BLaER1 (cell line): ENCODE results near the gene RNU7-1.

Source experiments
- H3K27ac ChIP-seq: shearing (Covaris generic); formaldehyde crosslinking; 2 replicates; pipeline ENCODE4 v1.8.1; 2022
- H3K27me3 ChIP-seq: shearing (Covaris generic); formaldehyde crosslinking; 2 replicates; pipeline ENCODE4 v1.8.1; 2022
- H3K36me3 ChIP-seq: shearing (Covaris generic); formaldehyde crosslinking; 2 replicates; pipeline ENCODE4 v1.8.1; 2022
- H3K4me1 ChIP-seq: shearing (Covaris generic); formaldehyde crosslinking; 2 replicates; pipeline ENCODE4 v1.8.1; 2022
- H3K4me2 ChIP-seq: shearing (Covaris generic); formaldehyde crosslinking; 2 replicates; pipeline ENCODE4 v1.8.1; 2022
- H3K4me3 ChIP-seq: shearing (Covaris generic); formaldehyde crosslinking; 2 replicates; pipeline ENCODE4 v1.8.1; 2022
- H3K9ac ChIP-seq: shearing (Covaris generic); formaldehyde crosslinking; 2 replicates; pipeline ENCODE4 v1.8.1; 2022
- H3K9me3 ChIP-seq: shearing (Covaris generic); formaldehyde crosslinking; 2 replicates; pipeline ENCODE4 v1.8.1; 2022
- H4K20me1 ChIP-seq: shearing (Covaris generic); formaldehyde crosslinking; 2 replicates; pipeline ENCODE4 v1.8.1; 2022
- Cebpa-rat ChIP-seq: shearing (Covaris generic); IDR thresholded peaks from 2 replicates; pipeline ENCODE4 v1.8.1; 2022

The RNU7-1 gene

DNA sequence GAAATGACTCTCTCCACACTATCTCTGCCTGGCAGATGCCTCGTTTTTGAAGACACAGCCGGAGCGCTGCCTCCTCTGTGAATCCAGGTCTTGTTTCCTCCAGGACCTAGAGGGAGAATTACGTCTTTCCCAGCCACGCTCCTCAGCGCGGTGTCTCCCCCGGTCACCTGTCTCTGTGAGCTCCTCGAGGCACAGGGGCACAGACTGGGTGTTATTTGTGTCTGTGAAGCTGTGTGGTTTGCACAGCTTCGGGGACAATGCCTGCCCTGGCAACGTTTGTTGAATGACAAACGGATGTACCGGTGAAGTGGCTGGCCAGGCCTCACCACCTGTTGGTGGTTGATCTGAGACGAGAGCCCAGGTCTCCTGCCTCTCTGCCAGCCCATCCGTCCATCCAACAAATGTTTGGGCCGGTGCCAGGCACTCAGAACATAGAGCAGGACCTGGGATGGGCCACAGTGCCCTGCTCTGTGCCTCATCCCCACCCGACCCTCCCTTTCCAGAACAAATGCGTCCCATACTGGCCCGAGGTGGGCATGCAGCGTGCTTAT is 13.6 kb downstream of the RNU7-1 start:
- no peak for TF ChIP-seq Cebpa-rat
- Histone ChIP-seq H3K27me3 (no peaks in the 10 kb centered on the region), H3K9ac (peak overlapping the region; percentile 93), H3K36me3 (peaks cover 57% of the 10 kb centered on the region), H3K27ac (peak overlapping the region; percentile 91), H3K4me2 (peak overlapping the region; percentile 91), H3K9me3 (no peaks in the 10 kb centered on the region), H3K4me1 (peaks cover 95% of the 10 kb centered on the region), H4K20me1 (no peaks in the 10 kb centered on the region), H3K4me3 (0 out of 2 replicates have a peak overlapping the region, but pooled peaks have one; percentile 91)

DNA sequence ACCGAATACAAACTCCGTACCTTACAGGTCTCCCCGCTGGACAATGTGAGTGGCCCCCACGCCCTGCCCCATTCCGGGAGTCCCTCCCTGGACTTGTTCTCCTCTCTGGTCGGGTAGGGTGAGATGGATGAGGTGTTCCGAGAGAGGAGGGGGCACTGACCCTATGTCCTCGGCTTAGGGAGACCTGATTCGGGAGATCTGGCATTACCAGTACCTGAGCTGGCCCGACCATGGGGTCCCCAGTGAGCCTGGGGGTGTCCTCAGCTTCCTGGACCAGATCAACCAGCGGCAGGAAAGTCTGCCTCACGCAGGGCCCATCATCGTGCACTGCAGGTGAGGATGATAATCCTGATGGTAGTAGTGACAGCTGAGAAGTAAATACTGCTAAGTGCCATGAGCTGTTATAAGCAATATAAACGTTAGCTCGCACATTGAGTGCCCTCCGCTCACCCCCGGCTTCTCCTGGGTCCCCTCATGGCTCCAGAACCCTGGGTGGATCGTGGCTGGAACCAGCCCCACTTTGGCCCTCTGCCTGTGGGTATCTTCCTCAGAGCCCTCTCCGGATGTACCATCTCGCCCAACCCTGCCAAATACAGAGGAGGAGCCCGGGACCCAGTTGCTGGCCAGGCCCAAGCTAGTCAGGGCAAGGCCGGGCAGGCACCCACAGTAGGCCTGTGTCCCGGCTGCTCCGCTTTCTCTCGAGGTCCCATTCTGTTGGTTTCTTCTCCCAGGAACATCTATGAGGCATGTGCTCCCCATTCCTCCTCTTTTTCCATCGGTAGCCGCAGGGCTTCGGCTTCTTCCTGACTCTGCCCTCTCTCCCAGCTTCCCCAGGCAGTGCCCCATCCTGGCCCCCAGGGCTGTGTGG is 14.4 kb downstream of the RNU7-1 start:
- H3K4me2 ChIP-seq: peak overlapping the region; percentile 91

GRCh38 chr12:6958609-6959057 is 15.0 kb downstream of the RNU7-1 start:
- Histone ChIP-seq H3K27ac (peak overlapping the region; percentile 91), H3K4me1 (peaks cover 95% of the 10 kb centered on the region), H3K36me3 (peaks cover 57% of the 10 kb centered on the region), H4K20me1 (no peaks in the 10 kb centered on the region), H3K27me3 (no peaks in the 10 kb centered on the region), H3K4me3 (peak overlapping the region; percentile 58), H3K9ac (peak overlapping the region; percentile 93), H3K4me2 (peak overlapping the region; percentile 91), H3K9me3 (no peaks in the 10 kb centered on the region)
- TF ChIP-seq Cebpa-rat: no peak

More for the DNA sequence above, 14.4 kb downstream of the RNU7-1 start:
- H3K36me3 ChIP-seq: peaks cover 57% of the 10 kb centered on the region
- H3K4me3 ChIP-seq: peak overlapping the region; percentile 58
- H3K9ac ChIP-seq: peak overlapping the region; percentile 93
- peak overlapping the region; percentile 91 for H3K27ac ChIP-seq
- no peak for TF ChIP-seq Cebpa-rat
- H3K9me3 ChIP-seq: no peaks in the 10 kb centered on the region
- H3K27me3 ChIP-seq: no peaks in the 10 kb centered on the region
- no peaks in the 10 kb centered on the region for H4K20me1 ChIP-seq
- peaks cover 95% of the 10 kb centered on the region for H3K4me1 ChIP-seq

DNA sequence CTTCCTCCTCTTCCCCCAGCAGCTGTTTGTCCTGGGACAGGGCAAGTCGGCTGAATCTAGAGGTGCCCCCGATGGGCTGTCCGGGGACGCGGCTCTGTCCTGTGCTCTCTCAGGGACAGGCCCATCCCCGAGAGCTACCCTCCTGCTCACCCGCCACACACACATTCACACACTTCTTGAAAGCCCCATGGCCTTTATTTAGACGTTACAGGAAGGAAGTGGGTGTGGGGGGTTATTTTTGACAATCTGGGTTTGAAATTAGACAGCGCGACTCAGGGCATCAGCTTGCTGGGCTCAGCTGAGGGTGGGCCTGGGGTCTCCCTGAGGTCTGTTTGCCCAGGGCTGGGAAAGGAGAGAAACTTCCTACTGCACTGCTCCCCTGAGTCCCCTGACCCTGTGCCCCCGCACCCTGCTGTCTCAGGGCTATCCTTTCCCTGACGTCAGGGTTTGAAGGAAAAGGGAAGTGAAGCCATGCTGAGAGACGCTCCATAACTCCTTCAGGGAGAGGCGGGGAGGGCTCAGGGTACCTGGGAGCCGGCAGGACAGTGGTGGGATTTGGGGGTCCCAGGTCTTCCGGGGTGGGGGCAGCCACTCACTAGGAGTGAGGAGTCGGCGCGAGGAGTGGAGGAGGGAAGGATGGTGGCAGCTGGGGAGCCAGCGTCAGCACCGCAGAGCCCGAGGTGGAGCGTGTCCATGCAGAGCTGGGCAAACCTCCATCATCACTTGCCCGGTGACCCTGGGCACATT is 15.6 kb downstream of the RNU7-1 start:
- H3K4me2 ChIP-seq: peak overlapping the region; percentile 91
- peaks cover 60% of the 10 kb centered on the region for H3K36me3 ChIP-seq
- peaks cover 97% of the 10 kb centered on the region for H3K4me1 ChIP-seq
- no peaks in the 10 kb centered on the region for H4K20me1 ChIP-seq
- H3K9me3 ChIP-seq: no peaks in the 10 kb centered on the region
- H3K27me3 ChIP-seq: no peaks in the 10 kb centered on the region
- no peak for TF ChIP-seq Cebpa-rat
- H3K9ac ChIP-seq: peak overlapping the region; percentile 93
- peak overlapping the region; percentile 91 for H3K27ac ChIP-seq
- H3K4me3 ChIP-seq: peak overlapping the region; percentile 58

DNA sequence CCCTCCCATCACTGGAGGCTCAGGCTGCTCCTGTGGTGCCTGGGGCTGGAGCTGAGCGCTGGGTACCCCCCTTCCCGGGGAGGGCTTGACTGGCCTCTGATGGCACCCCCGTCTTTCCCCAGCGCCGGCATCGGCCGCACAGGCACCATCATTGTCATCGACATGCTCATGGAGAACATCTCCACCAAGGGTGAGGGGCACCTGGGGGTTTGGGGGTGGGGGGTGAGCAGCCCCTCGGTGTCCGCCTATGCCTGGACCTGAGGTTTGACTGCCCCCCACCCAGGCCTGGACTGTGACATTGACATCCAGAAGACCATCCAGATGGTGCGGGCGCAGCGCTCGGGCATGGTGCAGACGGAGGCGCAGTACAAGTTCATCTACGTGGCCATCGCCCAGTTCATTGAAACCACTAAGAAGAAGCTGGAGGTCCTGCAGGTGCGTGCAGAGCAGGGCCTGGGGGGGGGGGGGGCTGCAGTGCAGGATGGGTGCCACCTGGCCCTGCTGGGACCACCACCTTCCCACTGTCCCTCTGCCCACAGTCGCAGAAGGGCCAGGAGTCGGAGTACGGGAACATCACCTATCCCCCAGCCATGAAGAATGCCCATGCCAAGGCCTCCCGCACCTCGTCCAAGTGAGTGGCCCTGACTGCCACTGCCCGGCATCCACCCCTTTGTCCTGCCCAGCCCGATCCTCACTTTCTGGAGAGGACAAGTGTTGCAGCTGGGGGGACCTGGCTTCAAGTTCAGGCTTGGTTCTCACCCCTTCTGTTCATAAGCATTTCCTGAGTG is 16.4 kb downstream of the RNU7-1 start:
- no peak for TF ChIP-seq Cebpa-rat
- peaks cover 97% of the 10 kb centered on the region for H3K4me1 ChIP-seq
- peak overlapping the region; percentile 93 for H3K9ac ChIP-seq
- H3K4me2 ChIP-seq: peak overlapping the region; percentile 91
- peak overlapping the region; percentile 58 for H3K4me3 ChIP-seq
- no peaks in the 10 kb centered on the region for H3K27me3 ChIP-seq
- no peaks in the 10 kb centered on the region for H3K9me3 ChIP-seq
- no peaks in the 10 kb centered on the region for H4K20me1 ChIP-seq
- H3K27ac ChIP-seq: peak overlapping the region; percentile 91
- H3K36me3 ChIP-seq: peaks cover 61% of the 10 kb centered on the region

- Histone ChIP-seq H3K36me3 (peaks cover 60% of the 10 kb centered on the region), H3K4me1 (peaks cover 97% of the 10 kb centered on the region), H3K4me2 (peak overlapping the region; percentile 91), H3K27ac (peak overlapping the region; percentile 91), H4K20me1 (no peaks in the 10 kb centered on the region), H3K9me3 (no peaks in the 10 kb centered on the region), H3K4me3 (peak overlapping the region; percentile 58), H3K9ac (peak overlapping the region; percentile 93), H3K27me3 (no peaks in the 10 kb centered on the region)
- no peak for TF ChIP-seq Cebpa-rat
Observed at GRCh38 chr12:6960593-6961277, 17.1 kb downstream of the RNU7-1 start.

- TF ChIP-seq Cebpa-rat: no peak
- Histone ChIP-seq H3K36me3 (peaks cover 60% of the 10 kb centered on the region), H3K4me2 (peak overlapping the region; percentile 91), H3K9ac (peak overlapping the region; percentile 93), H3K4me3 (peak overlapping the region; percentile 58), H3K4me1 (peaks cover 95% of the 10 kb centered on the region), H3K27me3 (no peaks in the 10 kb centered on the region), H3K9me3 (no peaks in the 10 kb centered on the region), H4K20me1 (no peaks in the 10 kb centered on the region), H3K27ac (peak overlapping the region; percentile 91)
Observed at GRCh38 chr12:6961278-6961694, 17.7 kb downstream of the RNU7-1 start.

- H4K20me1 ChIP-seq: no peaks in the 10 kb centered on the region
Observed at GRCh38 chr12:6961695-6962284, 18.2 kb downstream of the RNU7-1 start.

More at GRCh38 chr12:6961695-6962284, 18.2 kb downstream of the RNU7-1 start:
- TF ChIP-seq Cebpa-rat: no peak
- Histone ChIP-seq H3K27me3 (no peaks in the 10 kb centered on the region), H3K9ac (peak overlapping the region; percentile 93), H3K4me1 (peaks cover 90% of the 10 kb centered on the region), H3K36me3 (peaks cover 60% of the 10 kb centered on the region), H3K4me2 (peak overlapping the region; percentile 91), H3K27ac (peak overlapping the region; percentile 91), H3K9me3 (no peaks in the 10 kb centered on the region), H3K4me3 (peak overlapping the region; percentile 58)
